Panc1 (cell line): ENCODE results near the gene SHLD1. TPM values are rescaled to one million over a fixed set of nuclear protein-coding genes. Genes with fewer than 3 reads are reported as not detected.

Source experiments
- ATAC-seq: fragments of 200-7000 bp; cut with Tn5 transposase; 2 replicates; pipeline ENCODE4 v1.9.1; 2020; ENCODE audit warnings: mild to moderate bottlenecking, moderate library complexity
- BruUV-seq: library from RNA; stranded (reverse); fragments of 400-500 nt; replicated peaks from 2 replicates; lab custom pipeline; 2021; lab: Mats Ljungman, UMichigan
- CTCF ChIA-PET: fragments of 300-600 bp; sonication (Branson Sonifier 250); formaldehyde crosslinking; loops from one replicate; lab custom pipeline; 2022; ENCODE audit warnings: antibody characterized with exemption; lab: Charles Lee
- POLR2A ChIA-PET: fragments of 300-600 bp; sonication (Branson Sonifier 250); formaldehyde crosslinking; loops from one replicate; lab custom pipeline; 2022; ENCODE audit warnings: antibody characterized with exemption; lab: Charles Lee
- DNase-seq: peaks from one replicate; pipeline ENCODE4 v3.0.0-alpha.2; 2010; ENCODE audit warnings: low read depth, low spot score
- H3K27ac ChIP-seq: 2 replicates; pipeline ENCODE4 v1.5.1; 2011; ENCODE audit warnings: mild to moderate bottlenecking, low read length, inconsistent platforms
- H3K27me3 ChIP-seq: fragments of 200-500 bp; sonication (Bioruptor generic); 2 replicates; pipeline ENCODE4 v1.6.0; 2014; ENCODE audit warnings: low read length, inconsistent platforms; ENCODE audit not compliant: control insufficient read depth, insufficient read depth
- H3K36me3 ChIP-seq: fragments of 200-500 bp; sonication (Bioruptor generic); 2 replicates; pipeline ENCODE4 v1.5.1; 2014; ENCODE audit warnings: inconsistent platforms, mild to moderate bottlenecking, low read length, moderate library complexity; ENCODE audit not compliant: control insufficient read depth, insufficient read depth
- H3K4me1 ChIP-seq: 2 replicates; pipeline ENCODE4 v1.5.1; 2011; ENCODE audit warnings: inconsistent platforms, mild to moderate bottlenecking, low read length, moderate library complexity; ENCODE audit not compliant: control insufficient read depth, insufficient read depth
- H3K4me3 ChIP-seq, 2 experiments: 2 replicates each; pipeline ENCODE4 v1.5.1; 2011 to 2012; ENCODE audit warnings: low read depth in 2 of 2, low read length in 2 of 2, mild to moderate bottlenecking in 2 of 2, inconsistent platforms in 1 of 2, moderate library complexity in 1 of 2
- H3K9me3 ChIP-seq: fragments of 200-500 bp; sonication (Bioruptor generic); 2 replicates; pipeline ENCODE4 v1.5.1; 2014; ENCODE audit warnings: low read depth, mild to moderate bottlenecking, inconsistent platforms, low read length, moderate library complexity; ENCODE audit not compliant: control insufficient read depth, insufficient read depth
- CTCF ChIP-seq: fragments of 450-650 bp; IDR thresholded peaks from 2 replicates; pipeline ENCODE4 v1.5.1; 2017; ENCODE audit warnings: mild to moderate bottlenecking
- POLR2AphosphoS5 ChIP-seq: IDR thresholded peaks from 2 replicates; pipeline ENCODE4 v1.6.1; 2012; ENCODE audit warnings: mild to moderate bottlenecking, low read depth, low read length, moderate library complexity
- REST ChIP-seq, 2 experiments: IDR thresholded peaks; 2 replicates each; pipeline ENCODE4 v1.6.1; 2011 to 2012; ENCODE audit warnings: low read depth in 2 of 2, control low read depth in 1 of 2, low read length in 1 of 2, mild to moderate bottlenecking in 1 of 2, moderate library complexity in 1 of 2; ENCODE audit not compliant: insufficient read depth in 1 of 2
- SIN3A ChIP-seq: IDR thresholded peaks from 2 replicates; pipeline ENCODE4 v1.6.1; 2012; ENCODE audit warnings: low read depth, mild to moderate bottlenecking, low read length, moderate library complexity, borderline replicate concordance; ENCODE audit not compliant: insufficient read depth
- TCF7L2 ChIP-seq: IDR thresholded peaks from 2 replicates; pipeline ENCODE4 v1.6.1; 2011; ENCODE audit warnings: mild to moderate bottlenecking, low read depth, low read length, inconsistent platforms
- in situ Hi-C: cut with HindIII; loops from 2 replicates; pipeline ENCODE4 v1.10.0; 2016; ENCODE audit warnings: low sequenced_read_pairs, low pct_unique_long_range_greater_than_20kb
- intact Hi-C: fragments of 100-400 bp; cut with micrococcal nuclease; formaldehyde crosslinking; loops from one replicate; pipeline ENCODE4 v1.10.0; 2022; ENCODE audit not compliant: unreplicated experiment
- total RNA-seq: library from RNA; stranded (reverse); gene quantifications from one replicate; pipeline ENCODE4 v1.2.1, GENCODE V29; 2021; ENCODE audit not compliant: unreplicated experiment

Gene SHLD1
- total RNA-seq, 1 experiment from 2014 or later: 4.3 TPM

- Histone ChIP-seq H3K27me3 (peaks cover 7% of the 10 kb centered on the region; the same call in 1 of the 2 replicates), H3K9me3 (no peaks in the 10 kb centered on the region), H3K4me3 (no peak overlapping the region), H3K36me3 (no peaks in the 10 kb centered on the region), H3K27ac (no peak overlapping the region), H3K4me1 (no peaks in the 10 kb centered on the region)
- CTCF ChIA-PET: no interaction called here
- TF ChIP-seq TCF7L2: no peak
- no peak for TF ChIP-seq CTCF
- TF ChIP-seq REST (IDR thresholded peaks at IDR 0.05; ENCODE audit: insufficient read depth in 1 of 2, low read depth in 2 of 2, low read length in 1 of 2): no peak
- TF ChIP-seq SIN3A: no peak
- TF ChIP-seq POLR2AphosphoS5: no peak
- DNase-seq (no peak), ATAC-seq (no peak)
- POLR2A ChIA-PET: no interaction called here
- no TSS peak for BruUV-seq
- in situ Hi-C loops (no loop called here), intact Hi-C loops (no loop called here)
Measured at GRCh38 chr20:5715071-5715841, 34.9 kb upstream of the SHLD1 start.

- H3K4me3 ChIP-seq: no peak overlapping the region
- no peak for DNase-seq
- no peaks in the 10 kb centered on the region for H3K9me3 ChIP-seq
- H3K36me3 ChIP-seq: no peaks in the 10 kb centered on the region
- ChIA-PET CTCF (no interaction called here), POLR2A (no interaction called here)
- intact Hi-C loops (no loop called here), in situ Hi-C loops (no loop called here)
- no peaks in the 10 kb centered on the region for H3K4me1 ChIP-seq
- ATAC-seq: no peak
- no TSS peak for BruUV-seq
- peaks cover 7% of the 10 kb centered on the region; the same call in 1 of the 2 replicates for H3K27me3 ChIP-seq
- no peak overlapping the region for H3K27ac ChIP-seq
- TF ChIP-seq POLR2AphosphoS5 (no peak), CTCF (no peak), SIN3A (no peak), TCF7L2 (no peak), REST (IDR thresholded peaks at IDR 0.05; ENCODE audit: insufficient read depth in 1 of 2, low read depth in 2 of 2, low read length in 1 of 2) (no peak)
Measured at GRCh38 chr20:5716953-5717352, 33.2 kb upstream of the SHLD1 start.
